UCSD-AML1 (cell line): ENCODE measurements around the gene HBS1L.

Experiments used
- DNase-seq: peaks from one replicate; lab custom pipeline; 2025; ENCODE audit not compliant: unreplicated experiment; lab: John Stamatoyannopoulos, UW

The HBS1L gene

GRCh38 chr6:135038335-135038734, 16.3 kb downstream of the HBS1L start:
- no peak for DNase-seq

- DNase-seq = no peak
These were observed 17.1 kb downstream of the HBS1L start for GRCh38 chr6:135037541-135037940.

- DNase-seq = no peak
These were observed 17.7 kb downstream of the HBS1L start for GRCh38 chr6:135036731-135037420.

GRCh38 chr6:135033238-135033637, 21.4 kb downstream of the HBS1L start:
- no peak for DNase-seq

GRCh38 chr6:135030532-135031178, 24.0 kb downstream of the HBS1L start:
- DNase-seq = no peak

GRCh38 chr6:135030056-135030473, 24.6 kb downstream of the HBS1L start:
- DNase-seq = no peak

GRCh38 chr6:135025775-135026174, 28.8 kb downstream of the HBS1L start:
- no peak for DNase-seq

GRCh38 chr6:135025175-135025574, 29.4 kb downstream of the HBS1L start:
- no peak for DNase-seq

GRCh38 chr6:135022050-135022697, 32.4 kb downstream of the HBS1L start:
- DNase-seq = no peak

GRCh38 chr6:135021310-135022049, 33.1 kb downstream of the HBS1L start:
- no peak for DNase-seq

GRCh38 chr6:135018941-135019340, 35.7 kb downstream of the HBS1L start:
- DNase-seq = no peak

- no peak for DNase-seq
These were observed 36.6 kb downstream of the HBS1L start for GRCh38 chr6:135018052-135018451.

GRCh38 chr6:135014353-135014832, 40.2 kb downstream of the HBS1L start:
- DNase-seq = no peak

- DNase-seq = no peak
These were observed 41.4 kb downstream of the HBS1L start for GRCh38 chr6:135013211-135013610.

GRCh38 chr6:135012764-135013163, 41.9 kb downstream of the HBS1L start:
- DNase-seq = no peak

- DNase-seq = no peak
These were observed 42.3 kb downstream of the HBS1L start for GRCh38 chr6:135012349-135012748.

- DNase-seq = no peak
These were observed 45.7 kb downstream of the HBS1L start for GRCh38 chr6:135008941-135009290.

- no peak for DNase-seq
These were observed 46.3 kb downstream of the HBS1L start for GRCh38 chr6:135008072-135008940.

- DNase-seq = no peak
These were observed 48.2 kb downstream of the HBS1L start for GRCh38 chr6:135006386-135006914.

GRCh38 chr6:135004399-135004798, 50.2 kb downstream of the HBS1L start:
- DNase-seq = no peak
